HG02840 (cell line): ENCODE results near the gene SMARCD2.
"Not testable (repeated sequence)": the region's sequence is repeated elsewhere in the genome, so short reads cannot be mapped to it uniquely, and the experiment has no call there.

ENCODE experiments used
- ATAC-seq: cut with Tn5 transposase; IDR thresholded peaks from one replicate; pipeline ENCODE4 v1.9.1; 2021; ENCODE audit warnings: mild to moderate bottlenecking, moderate library complexity, moderate number of reproducible peaks; ENCODE audit not compliant: unreplicated experiment, low FRiP score

SMARCD2 gene

DNA sequence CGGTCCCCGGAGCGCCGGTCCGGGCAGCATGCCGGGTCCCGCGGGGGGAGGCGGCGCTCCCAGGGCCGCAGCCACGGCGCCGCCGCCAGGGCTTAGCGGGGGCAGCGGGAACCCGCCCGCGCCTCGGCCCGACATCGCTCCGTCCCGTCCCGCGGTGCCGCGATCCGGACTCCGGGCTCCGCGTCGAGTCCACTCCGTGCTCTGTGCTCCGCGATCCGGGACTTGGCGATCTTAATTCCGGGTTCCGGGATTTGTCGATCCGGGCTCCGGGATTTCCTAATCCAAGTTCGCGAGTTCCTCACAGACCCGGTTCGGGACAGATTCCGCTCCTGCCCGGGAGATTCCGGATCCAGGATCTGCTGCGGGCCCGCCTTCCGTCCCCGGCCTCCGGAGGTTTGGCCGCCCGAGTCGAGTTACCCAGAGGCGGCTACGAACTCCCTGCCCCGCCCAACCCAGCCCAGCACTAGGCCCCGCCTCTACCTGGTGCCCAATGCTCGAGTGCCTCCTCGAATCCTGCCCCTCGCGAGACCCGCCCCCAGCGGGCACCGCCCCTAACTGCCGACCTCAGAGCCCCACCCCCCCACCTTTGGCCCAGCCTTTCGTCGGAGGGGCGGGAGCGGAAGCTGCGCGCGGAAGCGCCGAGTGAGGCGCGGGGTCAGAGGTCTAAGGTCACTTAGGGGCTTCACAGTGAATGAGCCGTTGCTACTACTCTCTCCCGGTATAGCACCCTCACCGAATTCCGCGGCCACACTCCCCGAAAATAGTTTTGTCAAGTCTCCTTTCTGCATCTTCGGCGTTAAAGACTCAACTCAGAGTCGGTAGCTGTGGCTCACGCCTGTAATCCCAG is at the start of gene SMARCD2:
TSS of gene SMARCD2 (minus strand) at position 146 of the 847 bp plus-strand sequence. CDS start at position 135, 11 bp downstream.
- peak; percentile 89 for ATAC-seq

DNA sequence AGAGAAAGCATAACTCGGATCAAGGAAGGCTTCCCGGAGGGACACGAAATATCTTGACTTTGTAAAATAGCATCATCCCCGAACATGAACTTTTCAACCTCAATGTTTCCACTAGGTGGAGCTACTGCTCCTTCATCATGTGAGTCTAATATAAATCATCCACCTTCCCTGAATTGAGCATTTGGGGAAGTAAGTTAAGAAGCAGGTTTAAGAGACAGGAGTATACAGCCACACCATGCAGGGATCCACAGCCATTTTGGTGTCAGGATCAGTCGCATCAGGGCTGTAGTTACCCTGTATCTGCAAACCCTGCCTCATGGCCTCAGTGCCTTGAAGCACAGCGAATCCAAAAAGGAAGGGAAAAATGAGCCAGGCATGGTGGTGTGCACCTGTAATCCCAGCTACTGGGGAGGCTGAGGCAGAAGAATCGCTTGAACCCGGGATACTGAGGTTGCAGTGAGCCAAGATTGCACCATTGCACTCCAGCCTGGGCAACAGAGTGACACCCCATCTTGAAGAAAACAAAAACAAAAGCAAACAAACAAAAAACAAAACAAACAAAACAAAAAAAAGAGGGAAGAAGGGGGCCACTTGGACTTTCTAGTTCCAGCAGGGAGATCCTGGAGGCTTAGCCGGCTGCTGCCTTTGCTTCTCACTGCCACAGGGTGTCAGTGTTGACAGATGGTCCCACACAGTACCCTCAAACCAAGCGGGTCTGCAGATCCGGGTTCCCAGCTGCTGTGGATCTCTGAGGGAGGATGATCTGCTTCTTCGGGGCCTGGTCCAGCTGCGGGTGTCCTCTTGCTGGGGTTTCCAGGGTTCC is 46.8 kb upstream of the SMARCD2 start:
- not testable (repeated sequence) for ATAC-seq

DNA sequence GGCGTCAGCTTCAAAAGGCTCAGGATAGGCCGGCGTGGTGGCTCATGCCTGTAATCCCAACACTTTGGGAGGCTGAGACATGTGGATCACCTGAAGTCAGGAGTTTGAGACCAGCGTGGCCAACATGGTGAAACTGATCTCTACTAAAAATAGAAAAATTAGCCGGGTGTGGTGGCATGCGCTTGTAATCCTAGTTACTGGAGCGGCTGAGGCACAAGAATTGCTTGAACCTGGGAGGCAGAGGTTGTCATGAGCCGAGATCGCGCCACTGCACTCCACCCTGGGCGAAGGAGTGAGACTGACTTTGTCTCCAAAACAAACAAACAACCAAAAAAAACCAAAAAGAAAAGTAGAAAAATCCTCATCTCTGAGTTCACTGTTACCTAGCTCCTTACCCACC is 42.6 kb upstream of the SMARCD2 start:
- ATAC-seq = not testable (repeated sequence)

DNA sequence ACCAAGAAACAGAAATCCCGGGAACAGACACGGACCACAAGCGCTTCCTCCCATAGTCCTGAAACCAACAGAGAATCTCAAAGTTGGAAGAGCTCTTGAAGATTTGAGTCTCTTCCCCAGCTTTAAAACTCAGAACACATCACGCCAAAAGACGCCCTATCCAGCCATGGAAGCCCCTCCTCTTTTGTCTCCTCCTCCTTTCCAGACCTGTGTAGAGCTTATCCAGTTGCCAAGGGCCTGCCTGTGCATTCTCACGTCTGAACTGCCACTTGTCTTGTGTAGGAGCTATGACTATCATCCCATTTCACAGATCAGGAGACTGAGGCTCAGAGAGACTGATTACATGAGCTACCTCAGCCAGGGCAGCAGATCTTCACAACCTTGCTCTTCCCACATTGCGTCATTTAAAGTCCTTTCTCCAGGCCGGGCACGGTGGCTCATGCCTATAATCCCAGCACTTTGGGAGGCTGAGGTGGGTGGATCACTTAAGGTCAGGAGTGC is 40.2 kb upstream of the SMARCD2 start:
- ATAC-seq = not testable (repeated sequence)

DNA sequence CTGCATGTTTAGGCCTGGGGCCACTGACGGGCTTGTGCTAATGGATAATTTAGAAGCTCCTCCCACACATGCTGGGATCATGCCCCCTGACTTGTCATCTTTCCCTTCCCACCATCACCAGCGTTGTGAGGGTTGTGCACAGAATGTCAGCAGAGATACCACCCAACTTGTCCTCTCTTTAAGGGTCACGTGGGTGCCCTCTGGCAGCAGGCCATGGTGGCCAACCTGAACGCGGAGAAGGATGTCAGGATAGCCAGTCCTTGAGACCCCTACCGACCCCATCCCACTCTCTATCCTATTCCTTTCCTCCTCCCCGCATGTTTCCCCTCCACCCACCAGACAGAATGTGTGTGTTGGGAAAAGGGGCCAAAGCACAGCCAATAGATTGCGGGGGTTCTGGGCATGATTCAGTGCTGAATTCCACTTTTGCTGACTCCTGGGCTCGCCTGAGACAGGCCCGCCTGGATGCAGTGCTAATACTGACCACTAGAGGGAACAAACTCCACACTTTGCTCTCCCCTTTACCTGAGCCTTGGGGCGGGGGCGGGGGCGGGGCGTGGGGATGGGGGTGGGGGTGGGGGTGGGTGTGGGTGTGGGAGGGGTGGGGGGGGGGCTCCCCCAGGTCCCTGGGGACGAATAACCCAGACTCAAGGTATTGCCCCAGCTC is 39.6 kb upstream of the SMARCD2 start, which contains the start of gene GH2:
TSS of gene GH2 (minus strand) at position 10 of the 667 bp plus-strand sequence. CDS start 143 bp downstream, outside the sequence.
- ATAC-seq = no peak

DNA sequence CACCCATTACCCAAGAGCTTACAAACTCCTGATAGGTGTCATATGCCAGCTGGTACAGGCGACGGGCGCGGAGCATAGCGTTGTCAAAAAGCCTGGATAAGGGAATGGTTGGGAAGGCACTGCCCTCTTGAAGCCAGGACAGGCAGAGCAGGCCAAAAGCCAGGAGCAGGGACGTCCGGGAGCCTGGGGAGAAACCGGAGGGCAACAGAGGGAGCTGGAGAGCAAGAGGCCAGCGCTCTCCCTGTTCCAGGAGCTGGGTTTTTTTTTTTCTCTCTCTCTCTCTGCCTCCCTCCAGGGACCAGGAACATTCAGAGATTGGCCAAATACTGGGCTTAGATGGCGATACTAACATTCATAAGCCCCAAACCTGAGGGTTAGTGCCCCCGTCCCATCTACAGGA is 38.9 kb upstream of the SMARCD2 start:
- not testable (repeated sequence) for ATAC-seq

DNA sequence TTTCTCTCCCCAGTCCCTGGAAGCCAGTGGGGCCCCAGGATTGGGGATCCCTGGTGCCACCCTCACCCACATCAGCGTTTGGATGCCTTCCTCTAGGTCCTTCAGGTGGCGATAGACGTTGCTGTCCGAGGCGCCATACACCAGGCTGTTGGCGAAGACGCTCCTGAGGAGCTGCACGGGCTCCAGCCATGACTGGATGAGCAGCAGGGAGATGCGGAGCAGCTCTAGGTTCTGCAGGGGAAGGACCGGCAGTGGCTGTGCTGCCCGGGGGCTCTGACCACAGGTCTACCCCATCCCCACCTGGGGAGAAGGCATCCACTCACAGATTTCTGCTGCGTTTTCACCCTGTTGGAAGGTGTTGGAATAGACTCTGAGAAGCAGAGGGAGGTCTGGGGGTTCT is 38.2 kb upstream of the SMARCD2 start:
- no peak for ATAC-seq

DNA sequence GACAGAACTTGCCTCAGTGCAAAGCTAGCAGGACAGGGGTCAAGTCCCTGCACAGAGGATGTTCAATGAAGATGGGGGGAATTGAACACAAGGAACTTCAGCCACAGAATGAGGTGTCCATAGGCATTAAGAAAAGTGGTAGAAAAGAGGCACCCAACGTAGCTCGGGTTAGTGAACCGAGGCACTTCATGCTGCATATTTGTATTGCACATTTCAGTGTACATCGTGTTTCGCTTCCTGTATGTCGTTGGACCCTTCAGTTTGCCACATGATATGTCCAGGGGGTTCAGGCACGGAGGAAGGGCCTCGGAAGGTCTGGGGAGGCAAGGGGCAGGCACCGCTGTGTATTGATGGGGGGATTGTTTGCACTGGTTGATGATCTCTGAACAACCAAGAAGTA is 35.9 kb upstream of the SMARCD2 start:
- ATAC-seq = not testable (repeated sequence)

DNA sequence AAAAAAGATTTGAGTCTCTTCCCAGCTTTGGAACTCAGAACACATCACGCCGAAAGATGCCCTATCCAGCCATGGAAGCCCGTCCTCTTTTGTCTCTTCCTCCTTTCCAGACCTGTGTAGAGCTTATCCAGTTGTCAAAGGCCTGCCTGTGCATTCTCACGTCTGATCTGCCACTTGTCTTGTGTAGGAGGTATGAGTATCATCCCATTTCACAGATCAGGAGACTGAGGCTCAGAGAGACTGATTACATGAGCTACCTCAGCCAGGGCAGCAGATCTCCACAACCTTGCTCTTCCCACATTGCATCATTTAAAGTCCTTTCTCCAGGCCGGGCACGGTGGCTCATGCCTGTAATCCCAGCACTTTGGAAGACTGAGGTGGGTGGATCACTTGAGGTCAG is 32.2 kb upstream of the SMARCD2 start:
- ATAC-seq = not testable (repeated sequence)

DNA sequence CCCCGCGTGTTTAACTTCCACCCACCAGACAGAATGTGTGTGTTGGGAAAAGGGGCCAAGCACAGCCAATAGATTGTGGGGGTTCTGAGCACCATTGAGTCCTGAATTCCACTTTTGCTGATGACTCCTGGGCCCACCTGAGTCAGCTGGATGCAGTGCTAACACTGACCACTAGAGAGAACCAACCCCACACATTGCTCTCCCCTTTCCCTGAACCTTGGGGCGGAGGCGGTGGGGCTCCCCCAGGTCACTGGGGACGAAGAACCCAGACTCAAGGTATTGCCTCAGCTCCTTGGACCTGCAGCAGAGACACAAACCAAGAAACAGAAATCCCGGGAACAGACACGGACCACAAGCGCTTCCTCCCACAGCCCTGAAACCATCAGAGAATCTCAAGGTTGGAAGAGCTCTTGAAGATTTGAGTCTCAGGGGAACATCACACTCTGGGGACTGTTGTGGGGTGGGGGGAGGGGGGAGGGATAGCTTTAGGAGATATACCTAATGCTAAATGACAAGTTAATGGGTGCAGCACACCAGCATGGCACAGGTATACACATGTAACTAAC is 31.7 kb upstream of the SMARCD2 start:
- ATAC-seq = not testable (repeated sequence)

DNA sequence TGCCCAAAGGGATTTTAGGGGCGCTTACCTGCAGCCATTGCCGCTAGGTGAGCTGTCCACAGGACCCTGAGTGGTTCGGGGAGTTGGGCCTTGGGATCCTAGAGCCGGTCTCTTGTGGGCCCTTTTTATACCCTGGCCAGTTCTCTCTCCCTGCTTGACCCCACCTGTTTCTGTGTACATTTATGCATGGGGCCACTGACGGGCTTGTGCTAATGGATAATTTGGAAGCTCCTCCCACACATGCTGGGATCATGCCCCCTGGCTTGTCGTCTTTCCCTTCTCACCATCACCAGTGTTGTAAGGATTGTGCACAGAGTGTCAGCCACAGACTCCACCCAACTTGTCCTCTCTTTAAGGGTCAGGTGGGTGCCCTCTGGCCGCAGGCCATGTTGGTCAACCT is 31.1 kb upstream of the SMARCD2 start, which contains the start of gene CSH2:
TSS of gene CSH2 (minus strand) at position 101 of the 400 bp plus-strand sequence. CDS start at position 38, 63 bp downstream.
- ATAC-seq = not testable (repeated sequence)

DNA sequence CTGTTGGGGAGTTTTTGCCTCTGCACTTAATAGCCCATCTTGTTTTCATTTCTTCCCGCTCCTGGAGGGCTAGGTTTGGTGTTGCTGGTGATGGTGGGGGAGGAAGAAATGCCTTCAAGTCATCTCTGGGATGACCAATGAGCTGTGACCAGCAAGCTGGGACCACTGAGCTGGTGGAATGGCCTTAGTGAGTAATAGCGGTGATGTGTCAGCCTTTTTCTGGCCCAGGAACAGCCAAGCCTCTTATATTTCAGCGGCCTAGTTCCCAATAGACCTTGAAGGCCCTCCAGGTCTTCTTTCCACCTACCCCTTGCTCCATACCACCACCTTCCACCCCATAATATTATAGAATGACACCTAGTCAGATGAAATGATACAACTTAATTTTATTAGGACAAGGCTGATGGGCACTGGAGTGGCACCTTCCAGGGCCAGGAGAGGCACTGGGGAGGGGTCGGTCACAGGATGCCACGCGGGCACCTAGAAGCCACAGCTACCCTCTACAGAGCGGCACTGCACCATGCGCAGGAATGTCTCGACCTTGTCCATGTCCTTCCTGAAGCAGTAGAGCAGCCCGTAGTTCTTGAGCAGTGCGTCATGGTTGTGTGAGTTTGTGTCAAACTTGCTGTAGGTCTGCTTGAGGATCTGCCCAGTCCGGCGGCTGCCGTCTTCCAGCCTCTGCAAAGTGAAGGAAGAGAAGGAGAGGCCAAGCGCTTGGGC is 29.3 kb upstream of the SMARCD2 start:
- not testable (repeated sequence) for ATAC-seq

DNA sequence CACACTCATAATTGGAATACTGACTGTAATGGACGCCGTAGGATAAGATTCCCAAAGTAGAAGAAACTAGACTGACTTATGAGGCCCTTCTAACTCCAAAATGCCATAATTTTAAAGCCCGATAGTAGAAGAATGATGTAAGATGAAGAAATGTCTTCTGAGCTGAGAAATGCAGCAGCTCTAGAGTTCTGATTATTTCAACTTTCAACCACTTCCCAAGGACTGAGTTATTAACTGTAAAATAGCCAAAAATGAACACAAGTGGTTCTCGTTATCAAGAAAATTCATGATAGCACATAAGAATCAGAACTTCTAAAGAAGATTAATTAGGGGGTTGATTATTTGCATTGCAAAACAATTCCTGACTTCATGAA is 27.8 kb upstream of the SMARCD2 start:
- not testable (repeated sequence) for ATAC-seq

DNA sequence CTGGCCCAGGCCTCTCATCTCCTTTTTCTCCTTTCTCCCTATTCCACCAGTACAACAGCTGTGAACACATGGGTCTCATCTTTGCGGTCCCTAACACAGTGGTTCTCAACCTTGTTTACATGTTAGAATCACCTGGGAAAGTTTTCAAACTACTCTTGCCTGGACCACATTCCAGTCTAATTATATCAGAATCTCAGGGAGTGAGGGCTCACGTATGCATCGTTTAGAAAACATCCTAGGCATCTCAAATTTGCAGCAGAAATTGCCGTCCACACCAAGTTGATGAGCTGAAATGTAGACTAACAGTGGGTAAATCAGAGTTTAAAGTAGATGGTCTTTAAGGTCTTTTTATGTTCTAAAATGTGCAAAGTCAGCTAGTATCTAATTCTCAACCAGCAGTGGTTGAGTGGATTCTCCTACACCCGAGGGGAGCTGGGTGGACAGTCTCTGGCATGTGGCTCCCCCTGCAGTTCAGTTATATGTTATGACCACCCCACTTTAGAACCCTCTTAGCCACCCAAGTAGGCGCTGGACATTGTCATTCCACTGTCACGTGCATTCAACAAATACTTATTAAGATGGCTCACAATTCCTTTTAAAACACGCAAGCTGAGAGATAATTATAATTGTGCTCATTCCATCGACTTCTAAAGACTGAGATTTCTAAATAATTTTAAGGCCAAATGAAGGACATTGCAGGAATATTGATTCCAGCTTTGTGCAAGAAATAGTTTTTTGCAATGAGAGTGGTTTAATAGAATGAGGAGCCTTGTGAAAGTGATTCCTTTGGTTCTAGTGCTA is 27.2 kb upstream of the SMARCD2 start:
- not testable (repeated sequence) for ATAC-seq

DNA sequence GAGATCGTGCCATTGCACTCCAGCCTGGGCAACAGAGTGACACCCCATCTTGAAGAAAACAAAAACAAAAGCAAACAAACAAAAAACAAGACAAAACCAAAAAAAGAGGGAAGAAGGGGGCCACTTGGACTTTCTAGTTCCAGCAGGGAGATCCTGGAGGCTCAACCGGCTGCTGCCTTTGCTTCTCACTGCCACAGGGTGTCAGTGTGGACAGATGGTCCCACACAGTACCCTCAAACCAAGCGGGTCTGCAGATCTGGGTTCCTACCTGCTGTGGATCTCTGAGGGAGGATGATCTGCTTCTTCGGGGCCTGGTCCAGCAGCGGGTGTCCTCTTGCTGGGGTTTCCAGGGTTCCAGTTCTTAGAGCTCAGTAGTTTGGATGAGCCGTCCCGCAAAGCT is 24.1 kb upstream of the SMARCD2 start:
- not testable (repeated sequence) for ATAC-seq

DNA sequence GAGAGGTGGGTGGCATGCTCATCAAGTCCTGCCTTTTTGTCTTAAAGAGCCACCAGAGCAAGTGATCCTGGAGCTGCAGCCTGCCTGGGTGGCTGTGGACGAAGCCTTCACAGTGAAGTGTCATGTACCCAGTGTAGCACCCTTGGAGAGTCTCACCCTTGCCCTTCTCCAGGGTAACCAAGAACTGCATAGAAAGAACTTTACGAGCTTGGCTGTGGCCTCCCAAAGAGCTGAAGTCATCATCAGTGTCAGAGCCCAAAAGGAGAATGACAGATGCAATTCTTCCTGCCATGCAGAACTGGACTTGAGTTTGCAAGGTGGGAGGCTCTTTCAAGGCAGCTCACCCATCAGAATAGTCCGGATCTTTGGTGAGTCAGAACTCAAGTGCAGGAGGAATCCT is 16.8 kb upstream of the SMARCD2 start:
- ATAC-seq = no peak

DNA sequence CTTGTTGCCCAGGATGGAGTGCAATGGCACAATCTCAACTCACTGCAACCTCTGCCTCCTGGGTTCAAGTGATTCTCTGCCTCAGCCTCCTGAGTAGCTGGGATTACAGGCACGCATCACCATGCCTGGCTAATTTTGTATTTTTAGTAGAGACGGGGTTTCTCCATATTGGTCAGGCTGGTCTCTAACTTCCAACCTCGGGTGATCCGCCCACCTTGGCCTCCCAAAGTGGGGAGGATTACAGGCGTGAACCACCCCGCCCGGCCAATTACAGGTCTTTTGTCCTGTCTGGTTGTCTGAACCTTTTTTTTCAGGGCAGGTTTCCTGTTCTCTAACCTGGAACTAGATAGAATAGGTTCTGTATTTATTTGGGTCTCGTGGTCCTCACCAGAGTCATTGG is 13.9 kb upstream of the SMARCD2 start:
- not testable (repeated sequence) for ATAC-seq

DNA sequence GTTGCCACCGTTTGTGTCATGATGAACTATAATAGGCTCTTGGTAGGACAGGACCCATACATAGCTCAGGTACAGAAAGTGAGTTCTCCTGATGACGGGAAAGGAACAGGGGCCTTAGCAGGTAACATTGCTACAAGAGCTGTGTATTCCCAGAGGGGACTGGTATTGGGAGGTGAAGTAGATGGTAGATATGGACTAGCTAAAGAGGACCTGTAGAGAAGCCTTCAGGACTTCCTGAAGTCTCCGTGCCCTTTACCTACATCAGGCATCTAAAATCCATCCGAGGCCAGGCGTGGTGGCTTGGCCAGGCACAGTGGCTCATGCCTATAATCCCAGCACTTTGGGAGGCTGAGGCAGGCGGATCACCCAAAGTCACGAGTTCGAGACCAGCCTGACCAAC is 12.7 kb upstream of the SMARCD2 start:
- ATAC-seq = no peak

DNA sequence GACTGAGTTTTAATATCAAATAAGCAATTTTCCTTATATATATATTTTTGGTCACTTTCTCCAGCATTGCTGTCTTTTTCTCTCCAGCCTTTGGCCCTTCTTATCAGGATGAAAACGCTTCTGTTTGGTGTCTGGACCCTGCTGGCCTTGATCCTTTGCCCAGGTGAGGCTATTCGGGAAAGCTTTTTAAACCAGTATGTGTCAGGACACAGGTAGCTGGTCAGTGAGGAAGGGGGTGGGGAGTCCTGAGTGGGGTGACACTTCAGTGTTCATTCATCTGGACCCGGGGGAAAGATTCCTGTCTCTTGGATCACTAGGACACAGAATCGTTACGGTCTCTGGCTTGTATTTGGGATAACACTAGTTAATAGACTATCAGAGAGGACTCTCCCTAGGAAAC is 12.2 kb upstream of the SMARCD2 start:
- no peak for ATAC-seq
